ENCODE results near the gene MAFG.

DNA sequence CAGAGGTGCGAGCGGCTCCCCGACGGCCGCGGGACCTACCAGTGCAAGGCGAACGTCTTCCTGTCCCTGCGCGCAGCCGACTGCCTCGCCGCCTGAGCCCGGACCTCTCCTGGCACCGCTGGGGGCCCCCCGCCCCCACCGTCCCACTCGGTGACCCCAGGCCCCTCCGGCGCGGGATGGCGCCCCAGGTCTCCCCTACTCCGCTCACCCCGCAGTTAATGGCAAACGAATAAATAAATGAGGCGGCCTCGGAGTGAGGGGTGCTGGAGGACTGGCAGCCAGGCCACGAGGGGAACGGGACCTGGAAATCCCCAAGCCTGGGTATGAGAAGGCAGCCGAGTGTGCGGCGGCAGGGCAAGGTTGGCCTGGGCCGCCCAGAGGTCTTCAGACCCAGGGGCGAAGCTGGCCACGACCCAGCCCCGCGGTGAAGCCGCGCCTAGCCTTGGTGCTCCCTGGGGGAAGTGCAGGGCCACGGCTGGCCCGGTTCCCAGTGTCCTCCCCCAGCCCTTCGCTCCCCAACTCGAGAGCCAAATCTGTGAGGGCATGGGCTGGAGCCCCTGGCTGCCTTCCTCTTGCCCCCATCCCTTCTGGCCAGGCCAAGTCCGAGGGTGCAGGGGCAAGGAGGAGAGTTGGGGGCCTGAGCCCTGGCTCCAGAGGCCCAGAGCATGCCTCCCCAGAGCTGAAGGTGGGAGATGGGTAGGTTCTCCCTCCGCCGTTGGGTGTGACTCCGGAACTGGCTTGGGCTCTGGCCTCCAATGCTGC is 24.7 kb downstream of the MAFG start:
- no peak for TF ChIP-seq EP300 (IDR thresholded peaks at IDR 0.05; ENCODE audit: borderline replicate concordance)
- TF ChIP-seq, protein P1, sequence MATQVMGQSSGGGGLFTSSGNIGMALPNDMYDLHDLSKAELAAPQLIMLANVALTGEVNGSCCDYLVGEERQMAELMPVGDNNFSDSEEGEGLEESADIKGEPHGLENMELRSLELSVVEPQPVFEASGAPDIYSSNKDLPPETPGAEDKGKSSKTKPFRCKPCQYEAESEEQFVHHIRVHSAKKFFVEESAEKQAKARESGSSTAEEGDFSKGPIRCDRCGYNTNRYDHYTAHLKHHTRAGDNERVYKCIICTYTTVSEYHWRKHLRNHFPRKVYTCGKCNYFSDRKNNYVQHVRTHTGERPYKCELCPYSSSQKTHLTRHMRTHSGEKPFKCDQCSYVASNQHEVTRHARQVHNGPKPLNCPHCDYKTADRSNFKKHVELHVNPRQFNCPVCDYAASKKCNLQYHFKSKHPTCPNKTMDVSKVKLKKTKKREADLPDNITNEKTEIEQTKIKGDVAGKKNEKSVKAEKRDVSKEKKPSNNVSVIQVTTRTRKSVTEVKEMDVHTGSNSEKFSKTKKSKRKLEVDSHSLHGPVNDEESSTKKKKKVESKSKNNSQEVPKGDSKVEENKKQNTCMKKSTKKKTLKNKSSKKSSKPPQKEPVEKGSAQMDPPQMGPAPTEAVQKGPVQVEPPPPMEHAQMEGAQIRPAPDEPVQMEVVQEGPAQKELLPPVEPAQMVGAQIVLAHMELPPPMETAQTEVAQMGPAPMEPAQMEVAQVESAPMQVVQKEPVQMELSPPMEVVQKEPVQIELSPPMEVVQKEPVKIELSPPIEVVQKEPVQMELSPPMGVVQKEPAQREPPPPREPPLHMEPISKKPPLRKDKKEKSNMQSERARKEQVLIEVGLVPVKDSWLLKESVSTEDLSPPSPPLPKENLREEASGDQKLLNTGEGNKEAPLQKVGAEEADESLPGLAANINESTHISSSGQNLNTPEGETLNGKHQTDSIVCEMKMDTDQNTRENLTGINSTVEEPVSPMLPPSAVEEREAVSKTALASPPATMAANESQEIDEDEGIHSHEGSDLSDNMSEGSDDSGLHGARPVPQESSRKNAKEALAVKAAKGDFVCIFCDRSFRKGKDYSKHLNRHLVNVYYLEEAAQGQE (IDR thresholded peaks at IDR 0.05; ENCODE audit: low read depth): no peak
- TF ChIP-seq EGR1 (IDR thresholded peaks at IDR 0.05): no peak
- TF ChIP-seq RAD21 (IDR thresholded peaks at IDR 0.05; ENCODE audit: low read depth): no peak
- no peak for TF ChIP-seq YY1 (IDR thresholded peaks at IDR 0.05; ENCODE audit: low read depth)
- no peak for TF ChIP-seq NFIC (IDR thresholded peaks at IDR 0.05)
- TF ChIP-seq FOXM1 (IDR thresholded peaks at IDR 0.05; ENCODE audit: borderline replicate concordance, low read depth): no peak

Measured in Ishikawa (cell line).